ENCODE results near the gene GIGYF2.

GIGYF2 gene

DNA sequence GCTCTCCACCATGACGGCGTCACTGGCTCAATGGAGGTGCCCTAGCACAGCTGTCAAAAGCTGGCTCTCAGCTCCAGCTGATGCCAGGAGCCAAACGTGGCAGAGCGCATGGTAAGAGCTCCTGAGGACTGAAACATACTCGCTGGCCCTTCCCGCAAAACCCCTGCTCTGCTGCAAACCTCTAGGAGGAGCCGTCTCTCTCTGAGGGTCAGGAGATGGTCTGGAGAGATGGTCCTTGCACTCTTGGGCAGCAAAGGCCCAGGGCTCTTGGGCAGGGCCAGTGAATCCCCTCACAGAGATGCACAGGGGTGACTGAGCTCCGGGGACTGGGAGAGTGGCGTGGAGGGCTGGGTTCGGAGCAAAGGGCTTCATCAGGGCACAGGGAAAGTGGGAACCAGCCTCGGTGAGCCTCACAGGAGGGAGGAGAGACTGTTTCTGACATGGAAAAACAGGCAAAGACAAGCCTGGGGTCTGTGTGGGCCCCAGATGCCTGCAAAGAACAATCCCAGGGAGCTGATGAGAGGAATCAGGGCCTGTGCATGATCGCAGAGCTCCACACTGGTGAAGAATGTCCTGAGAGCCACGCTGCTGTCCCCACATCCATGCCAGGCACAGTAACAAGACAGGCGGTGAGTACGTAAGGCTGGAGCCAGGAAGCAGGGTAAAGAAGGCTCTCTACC lies 190.2 kb downstream of the GIGYF2 start:
- H3K4me3 ChIP-seq (replicated peaks; ENCODE audit: insufficient read depth, low read length) = no peak overlapping the region
- DNase-seq (ENCODE audit: low read depth in 1 of 2, low spot score in 1 of 2) = no peak
- H3K27me3 ChIP-seq (ENCODE audit: insufficient read depth, poor library complexity, severe bottlenecking) = peaks cover 3% of the 10 kb centered on the region
- H3K27ac ChIP-seq (replicated peaks) = no peak overlapping the region
- TF ChIP-seq POLR2AphosphoS5 (IDR thresholded peaks at IDR 0.05; ENCODE audit: low read depth) (no peak), GABPA (IDR thresholded peaks at IDR 0.05; ENCODE audit: low read depth) (no peak), SPI1 (IDR thresholded peaks at IDR 0.05; ENCODE audit: borderline replicate concordance, low read depth) (no peak)
- TF ChIP-seq, protein P1, sequence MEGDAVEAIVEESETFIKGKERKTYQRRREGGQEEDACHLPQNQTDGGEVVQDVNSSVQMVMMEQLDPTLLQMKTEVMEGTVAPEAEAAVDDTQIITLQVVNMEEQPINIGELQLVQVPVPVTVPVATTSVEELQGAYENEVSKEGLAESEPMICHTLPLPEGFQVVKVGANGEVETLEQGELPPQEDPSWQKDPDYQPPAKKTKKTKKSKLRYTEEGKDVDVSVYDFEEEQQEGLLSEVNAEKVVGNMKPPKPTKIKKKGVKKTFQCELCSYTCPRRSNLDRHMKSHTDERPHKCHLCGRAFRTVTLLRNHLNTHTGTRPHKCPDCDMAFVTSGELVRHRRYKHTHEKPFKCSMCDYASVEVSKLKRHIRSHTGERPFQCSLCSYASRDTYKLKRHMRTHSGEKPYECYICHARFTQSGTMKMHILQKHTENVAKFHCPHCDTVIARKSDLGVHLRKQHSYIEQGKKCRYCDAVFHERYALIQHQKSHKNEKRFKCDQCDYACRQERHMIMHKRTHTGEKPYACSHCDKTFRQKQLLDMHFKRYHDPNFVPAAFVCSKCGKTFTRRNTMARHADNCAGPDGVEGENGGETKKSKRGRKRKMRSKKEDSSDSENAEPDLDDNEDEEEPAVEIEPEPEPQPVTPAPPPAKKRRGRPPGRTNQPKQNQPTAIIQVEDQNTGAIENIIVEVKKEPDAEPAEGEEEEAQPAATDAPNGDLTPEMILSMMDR (IDR thresholded peaks at IDR 0.05; ENCODE audit: insufficient read depth, low read length) = no peak
- TF ChIP-seq, protein P2, sequence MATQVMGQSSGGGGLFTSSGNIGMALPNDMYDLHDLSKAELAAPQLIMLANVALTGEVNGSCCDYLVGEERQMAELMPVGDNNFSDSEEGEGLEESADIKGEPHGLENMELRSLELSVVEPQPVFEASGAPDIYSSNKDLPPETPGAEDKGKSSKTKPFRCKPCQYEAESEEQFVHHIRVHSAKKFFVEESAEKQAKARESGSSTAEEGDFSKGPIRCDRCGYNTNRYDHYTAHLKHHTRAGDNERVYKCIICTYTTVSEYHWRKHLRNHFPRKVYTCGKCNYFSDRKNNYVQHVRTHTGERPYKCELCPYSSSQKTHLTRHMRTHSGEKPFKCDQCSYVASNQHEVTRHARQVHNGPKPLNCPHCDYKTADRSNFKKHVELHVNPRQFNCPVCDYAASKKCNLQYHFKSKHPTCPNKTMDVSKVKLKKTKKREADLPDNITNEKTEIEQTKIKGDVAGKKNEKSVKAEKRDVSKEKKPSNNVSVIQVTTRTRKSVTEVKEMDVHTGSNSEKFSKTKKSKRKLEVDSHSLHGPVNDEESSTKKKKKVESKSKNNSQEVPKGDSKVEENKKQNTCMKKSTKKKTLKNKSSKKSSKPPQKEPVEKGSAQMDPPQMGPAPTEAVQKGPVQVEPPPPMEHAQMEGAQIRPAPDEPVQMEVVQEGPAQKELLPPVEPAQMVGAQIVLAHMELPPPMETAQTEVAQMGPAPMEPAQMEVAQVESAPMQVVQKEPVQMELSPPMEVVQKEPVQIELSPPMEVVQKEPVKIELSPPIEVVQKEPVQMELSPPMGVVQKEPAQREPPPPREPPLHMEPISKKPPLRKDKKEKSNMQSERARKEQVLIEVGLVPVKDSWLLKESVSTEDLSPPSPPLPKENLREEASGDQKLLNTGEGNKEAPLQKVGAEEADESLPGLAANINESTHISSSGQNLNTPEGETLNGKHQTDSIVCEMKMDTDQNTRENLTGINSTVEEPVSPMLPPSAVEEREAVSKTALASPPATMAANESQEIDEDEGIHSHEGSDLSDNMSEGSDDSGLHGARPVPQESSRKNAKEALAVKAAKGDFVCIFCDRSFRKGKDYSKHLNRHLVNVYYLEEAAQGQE (IDR thresholded peaks at IDR 0.05; ENCODE audit: insufficient replicate concordance, low read depth) = no peak

DNA sequence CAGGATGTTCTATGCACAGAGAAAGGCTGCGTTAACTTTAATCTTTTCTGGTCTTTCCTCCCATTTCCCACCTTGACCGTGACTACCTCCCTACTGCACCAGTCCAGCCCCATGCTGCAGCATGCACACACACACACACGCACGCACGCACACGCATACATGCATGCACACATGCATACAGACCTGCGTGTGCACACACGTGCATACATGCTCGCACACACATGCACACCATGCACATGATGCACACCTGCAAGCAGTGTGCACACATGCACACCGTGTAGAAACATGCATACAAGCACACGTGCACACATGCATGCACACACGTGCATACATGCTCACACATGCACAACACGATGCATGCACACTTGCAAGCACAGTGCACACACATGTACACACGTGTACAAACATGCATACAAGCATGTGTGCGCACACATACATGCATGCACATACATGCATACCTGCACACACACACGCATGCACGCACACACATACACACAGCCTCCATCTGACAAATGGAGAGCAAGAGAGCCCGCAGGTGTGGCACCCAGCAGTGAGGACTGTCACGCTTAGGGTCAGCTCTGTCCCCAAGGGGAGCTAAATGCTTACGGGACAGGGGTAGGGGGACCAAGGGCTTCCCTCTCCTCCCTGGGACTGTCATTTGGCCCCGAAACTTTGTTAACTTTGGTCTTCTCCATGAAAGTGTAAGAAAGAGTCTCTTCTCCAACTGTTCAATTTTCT lies 191.1 kb downstream of the GIGYF2 start:
- no peak for DNase-seq (ENCODE audit: low read depth in 1 of 2, low spot score in 1 of 2)
- H3K4me3 ChIP-seq (replicated peaks; ENCODE audit: insufficient read depth, low read length) = no peak overlapping the region
- H3K27ac ChIP-seq (replicated peaks) = no peak overlapping the region
- TF ChIP-seq, protein P1 (IDR thresholded peaks at IDR 0.05; ENCODE audit: insufficient read depth, low read length) = no peak
- TF ChIP-seq GABPA (IDR thresholded peaks at IDR 0.05; ENCODE audit: low read depth) = no peak
- no peak for TF ChIP-seq SPI1 (IDR thresholded peaks at IDR 0.05; ENCODE audit: borderline replicate concordance, low read depth)
- TF ChIP-seq, protein P2 (IDR thresholded peaks at IDR 0.05; ENCODE audit: insufficient replicate concordance, low read depth) = no peak
- no peak for TF ChIP-seq POLR2AphosphoS5 (IDR thresholded peaks at IDR 0.05; ENCODE audit: low read depth)
- peaks cover 3% of the 10 kb centered on the region for H3K27me3 ChIP-seq (ENCODE audit: insufficient read depth, poor library complexity, severe bottlenecking)

- Histone ChIP-seq H3K4me3 (replicated peaks; ENCODE audit: insufficient read depth, low read length) (no peak overlapping the region), H3K27me3 (ENCODE audit: insufficient read depth, poor library complexity, severe bottlenecking) (peaks cover 3% of the 10 kb centered on the region), H3K27ac (replicated peaks) (no peak overlapping the region)
- TF ChIP-seq SPI1 (IDR thresholded peaks at IDR 0.05; ENCODE audit: borderline replicate concordance, low read depth) = no peak
- no peak for DNase-seq (ENCODE audit: low read depth in 1 of 2, low spot score in 1 of 2)
These were observed 191.9 kb downstream of the GIGYF2 start for GRCh38 chr2:232888839-232889529.

DNA sequence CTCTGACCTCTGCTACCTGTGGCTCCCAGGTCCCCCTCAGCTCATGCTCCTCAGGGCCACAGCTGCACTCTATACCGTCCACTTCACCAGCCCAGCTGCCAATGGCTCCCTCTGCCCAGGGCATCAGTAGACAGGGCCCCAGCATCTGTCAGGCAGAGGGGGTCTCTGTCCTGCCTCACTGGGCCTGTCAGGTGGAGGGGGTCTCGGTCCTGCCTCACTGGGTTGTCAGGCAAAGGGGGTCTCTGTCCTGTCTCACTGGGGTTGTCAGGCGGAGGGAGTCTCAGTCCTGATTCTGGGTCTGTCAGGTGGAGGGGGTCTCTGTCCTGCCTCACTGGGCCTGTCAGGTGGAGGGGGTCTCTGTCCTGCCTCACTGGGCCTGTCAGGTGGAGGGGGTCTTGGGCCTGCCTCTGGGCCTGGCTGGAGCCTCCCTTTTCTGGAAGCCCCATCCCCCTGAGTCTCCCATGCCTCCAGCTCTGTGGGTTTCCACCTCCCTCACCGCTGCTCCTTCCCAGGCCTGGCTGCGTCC lies 192.8 kb downstream of the GIGYF2 start:
- Histone ChIP-seq H3K27ac (replicated peaks) (no peak overlapping the region), H3K4me3 (replicated peaks; ENCODE audit: insufficient read depth, low read length) (no peak overlapping the region), H3K27me3 (ENCODE audit: insufficient read depth, poor library complexity, severe bottlenecking) (peaks cover 3% of the 10 kb centered on the region)
- TF ChIP-seq, protein P1 (IDR thresholded peaks at IDR 0.05; ENCODE audit: insufficient read depth, low read length) = no peak
- TF ChIP-seq POLR2AphosphoS5 (IDR thresholded peaks at IDR 0.05; ENCODE audit: low read depth) (no peak), SPI1 (IDR thresholded peaks at IDR 0.05; ENCODE audit: borderline replicate concordance, low read depth) (no peak), GABPA (IDR thresholded peaks at IDR 0.05; ENCODE audit: low read depth) (no peak)
- TF ChIP-seq, protein P2 (IDR thresholded peaks at IDR 0.05; ENCODE audit: insufficient replicate concordance, low read depth) = no peak
- DNase-seq (ENCODE audit: low read depth in 1 of 2, low spot score in 1 of 2) = no peak
